ENCODE measurements around the gene ANK2.

The ANK2 gene

GRCh38 chr4:113355550-113356371 is 306.3 kb downstream of the ANK2 start:
- peak; percentile 98 for DNase-seq

GRCh38 chr4:113356453-113356852 is 307.0 kb downstream of the ANK2 start:
- no peak for DNase-seq

DNA sequence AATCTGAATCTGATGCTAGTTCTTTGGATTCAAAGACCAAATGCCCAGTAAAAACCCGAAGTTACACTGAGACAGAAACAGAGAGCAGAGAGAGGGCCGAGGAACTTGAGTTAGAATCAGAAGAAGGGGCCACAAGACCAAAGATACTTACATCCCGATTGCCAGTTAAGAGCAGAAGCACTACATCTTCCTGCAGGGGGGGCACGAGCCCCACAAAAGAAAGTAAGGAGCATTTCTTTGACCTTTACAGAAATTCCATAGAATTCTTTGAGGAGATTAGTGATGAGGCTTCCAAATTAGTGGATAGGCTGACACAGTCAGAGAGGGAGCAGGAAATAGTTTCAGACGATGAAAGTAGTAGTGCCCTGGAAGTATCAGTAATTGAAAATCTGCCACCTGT is 309.3 kb downstream of the ANK2 start:
- DNase-seq, result peak; percentile 19

DNA sequence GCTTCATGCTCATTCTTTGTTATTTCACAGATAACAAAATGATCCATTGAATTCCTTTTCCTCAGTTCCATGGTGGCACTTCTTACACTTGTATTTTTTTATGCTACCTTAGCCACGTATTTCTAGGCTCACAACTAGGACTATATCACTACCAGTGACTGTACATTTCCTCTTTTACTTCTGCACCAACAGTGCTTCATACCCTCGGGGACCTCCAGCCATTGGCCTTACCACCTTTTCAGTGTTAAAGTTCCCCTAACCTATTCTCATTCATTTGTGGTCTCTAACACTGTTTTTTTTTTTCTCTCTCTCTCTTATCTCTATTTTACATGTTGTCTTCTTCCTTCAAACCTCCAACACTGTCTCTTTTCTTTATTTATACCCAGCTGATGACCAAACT is 315.9 kb downstream of the ANK2 start:
- DNase-seq, result peak; percentile 70

DNA sequence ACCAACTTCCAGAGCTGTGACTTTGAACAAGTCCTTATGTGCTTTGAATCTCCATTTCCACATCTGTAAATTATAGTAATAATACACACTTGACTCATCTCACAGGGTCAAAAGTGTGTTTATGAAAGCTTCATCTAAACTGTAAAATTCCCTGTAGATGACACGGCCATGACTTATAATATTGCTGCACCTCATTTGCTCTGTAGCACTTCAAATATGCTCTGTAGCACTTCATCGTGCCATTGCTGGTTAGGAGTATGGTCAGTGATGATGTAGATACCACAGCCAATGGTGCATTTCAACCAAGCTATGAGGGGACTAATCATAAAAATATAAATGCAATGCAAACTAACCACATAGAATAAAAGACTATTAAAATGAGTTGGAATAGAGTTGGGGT is 318.6 kb downstream of the ANK2 start:
- no peak for DNase-seq

GRCh38 chr4:113371111-113371510 is 321.7 kb downstream of the ANK2 start:
- no peak for DNase-seq

DNA sequence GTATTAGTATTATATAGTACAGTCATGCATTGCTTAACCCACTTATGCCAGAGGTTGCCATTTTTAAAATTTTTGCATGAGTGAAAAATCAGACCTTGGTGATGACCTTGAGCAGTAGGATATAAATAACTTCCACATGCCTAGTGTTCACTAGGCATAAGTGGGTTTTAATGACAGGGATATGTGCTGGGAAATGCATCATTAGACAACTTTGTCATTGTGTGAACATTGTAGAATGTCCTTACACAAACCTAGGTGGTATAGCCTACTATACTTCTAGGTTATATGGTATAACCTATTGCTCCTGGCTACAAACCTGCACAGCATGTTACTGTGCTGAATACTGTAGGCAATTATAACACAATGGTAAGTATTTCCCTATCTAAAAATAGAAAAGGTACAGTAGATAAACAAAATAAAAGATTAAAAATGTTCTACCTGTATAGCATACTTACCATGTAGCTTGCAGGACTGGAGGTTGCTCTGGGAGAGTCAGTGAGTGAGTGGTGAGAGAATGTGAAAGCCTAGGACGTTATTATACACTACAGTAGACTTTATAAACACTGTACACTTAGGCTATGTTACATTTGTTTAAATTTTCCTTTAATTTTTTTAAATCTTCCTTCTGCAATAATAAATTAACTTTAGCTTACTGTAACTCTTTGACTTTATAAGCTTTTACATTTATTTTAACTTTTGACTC is 326.7 kb downstream of the ANK2 start:
- DNase-seq, result no peak

GRCh38 chr4:113378836-113379235 is 329.4 kb downstream of the ANK2 start:
- DNase-seq, result no peak

DNA sequence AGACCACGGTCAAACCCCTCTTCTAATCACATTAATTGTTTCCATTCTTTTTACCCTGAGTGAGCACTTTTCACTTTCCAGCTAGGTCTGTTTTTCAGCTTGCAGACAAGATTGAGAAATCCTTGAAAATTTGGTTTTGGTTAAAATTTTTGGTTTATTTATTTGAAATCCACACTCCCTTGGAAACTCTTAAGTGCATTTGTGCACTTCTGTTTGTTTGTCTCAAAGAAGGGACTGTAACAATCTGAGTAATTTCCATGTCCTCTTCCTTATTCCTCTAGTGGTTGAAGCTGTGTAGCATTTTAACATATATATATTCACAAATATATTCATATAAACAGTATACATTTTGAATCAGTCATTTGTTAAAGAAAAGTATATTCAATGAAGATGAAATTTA is 333.3 kb downstream of the ANK2 start:
- no peak for DNase-seq

DNA sequence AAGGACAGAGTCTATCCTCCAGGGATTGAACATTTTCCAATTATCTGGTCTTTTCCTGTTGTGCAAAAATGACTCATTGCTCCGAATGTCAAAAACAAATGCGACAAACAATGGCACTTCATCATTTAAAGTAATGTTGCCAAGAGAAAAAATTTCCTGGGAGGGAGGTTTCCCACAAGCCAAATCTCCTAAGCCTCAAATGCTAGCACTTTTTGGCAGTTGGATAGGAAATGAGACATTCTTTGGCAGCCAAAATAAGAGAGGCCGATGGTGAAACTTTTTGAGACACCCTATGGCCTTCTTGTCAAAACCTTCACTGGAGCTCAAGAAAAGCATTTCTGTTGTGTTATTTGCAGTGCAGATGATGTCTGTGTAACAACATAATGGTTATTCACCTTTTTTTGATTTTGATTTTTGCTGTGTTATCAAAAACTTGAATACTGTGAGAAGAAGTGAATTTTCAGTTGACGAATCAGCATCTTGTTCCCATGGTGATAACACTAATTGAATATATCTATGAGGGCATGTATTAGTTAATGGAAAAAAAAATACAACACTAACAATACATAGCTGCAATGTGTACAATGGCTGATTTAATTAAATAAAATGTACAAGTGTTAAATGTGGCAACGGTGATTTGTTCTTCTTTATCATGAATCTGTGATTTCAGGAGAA is 333.8 kb downstream of the ANK2 start:
- no peak for DNase-seq

DNA sequence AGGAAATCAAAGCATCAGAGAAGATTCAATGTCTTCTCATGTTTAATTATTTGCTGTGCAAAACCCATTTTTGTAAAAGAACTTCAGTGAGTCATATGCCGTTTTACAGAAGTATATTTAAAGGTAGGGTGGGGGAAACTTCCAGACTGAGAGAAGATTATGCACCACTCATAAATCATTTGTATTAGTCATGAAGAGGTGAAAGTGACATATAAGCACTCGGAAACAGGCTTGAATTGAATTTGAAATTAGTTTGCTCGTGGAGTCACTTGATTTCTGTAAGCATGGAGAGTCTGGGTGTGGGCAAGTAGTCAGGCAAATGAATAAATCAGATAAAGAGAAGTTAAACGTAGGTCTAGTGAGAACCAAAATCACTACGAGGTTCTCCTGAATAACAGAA is 335.1 kb downstream of the ANK2 start:
- DNase-seq, result peak; percentile 27

DNA sequence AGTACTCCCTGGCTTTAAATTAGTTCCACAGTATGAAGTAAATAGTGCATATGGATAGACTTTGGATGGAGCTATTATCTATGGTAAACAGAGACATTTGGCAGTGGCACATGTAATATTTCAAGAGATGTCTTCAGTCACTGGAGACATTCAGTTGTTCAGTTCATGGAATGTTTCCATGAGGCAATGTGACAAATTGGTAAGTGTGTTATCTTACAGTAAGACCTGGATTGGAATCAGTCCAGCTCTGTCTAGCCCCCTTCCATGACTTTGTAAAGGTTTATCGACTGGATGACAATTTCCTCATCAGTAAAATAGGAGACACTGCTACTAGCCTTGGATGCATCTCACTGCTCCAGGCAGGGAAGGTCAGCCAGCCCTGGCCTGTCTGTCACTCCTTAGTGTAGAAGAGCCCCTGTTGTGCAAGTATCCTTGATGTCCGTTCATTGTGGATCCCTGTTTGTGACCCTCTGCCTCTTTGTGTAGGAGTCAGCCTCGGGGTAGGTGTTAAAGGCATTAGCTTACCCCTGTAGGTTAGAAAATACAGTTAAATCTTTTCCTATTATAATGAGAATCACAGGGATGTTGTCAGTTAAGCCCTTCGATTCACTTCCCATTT is 335.9 kb downstream of the ANK2 start:
- no peak for DNase-seq

- DNase-seq, result no peak
These were observed 339.7 kb downstream of the ANK2 start for GRCh38 chr4:113389160-113389559.

DNA sequence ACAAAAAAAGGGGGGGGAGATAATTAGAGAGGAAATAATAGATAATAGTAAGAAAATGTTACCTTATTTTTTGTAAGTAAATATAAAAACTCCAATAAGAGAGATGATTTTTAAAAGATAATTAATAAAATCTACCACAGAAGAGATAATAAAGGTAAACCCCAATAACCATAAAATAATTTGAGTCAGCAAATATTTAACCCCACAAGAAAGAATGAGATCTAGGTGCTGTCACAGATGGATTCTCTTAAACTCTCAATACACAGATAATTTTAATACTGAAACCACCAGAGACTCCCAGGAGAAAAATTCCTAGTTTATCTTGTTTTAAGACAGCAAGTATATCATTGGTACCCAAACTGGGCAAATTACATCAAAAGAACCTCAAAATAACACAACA is 341.4 kb downstream of the ANK2 start:
- no peak for DNase-seq

GRCh38 chr4:113394108-113394729 is 344.8 kb downstream of the ANK2 start:
- no peak for DNase-seq

DNA sequence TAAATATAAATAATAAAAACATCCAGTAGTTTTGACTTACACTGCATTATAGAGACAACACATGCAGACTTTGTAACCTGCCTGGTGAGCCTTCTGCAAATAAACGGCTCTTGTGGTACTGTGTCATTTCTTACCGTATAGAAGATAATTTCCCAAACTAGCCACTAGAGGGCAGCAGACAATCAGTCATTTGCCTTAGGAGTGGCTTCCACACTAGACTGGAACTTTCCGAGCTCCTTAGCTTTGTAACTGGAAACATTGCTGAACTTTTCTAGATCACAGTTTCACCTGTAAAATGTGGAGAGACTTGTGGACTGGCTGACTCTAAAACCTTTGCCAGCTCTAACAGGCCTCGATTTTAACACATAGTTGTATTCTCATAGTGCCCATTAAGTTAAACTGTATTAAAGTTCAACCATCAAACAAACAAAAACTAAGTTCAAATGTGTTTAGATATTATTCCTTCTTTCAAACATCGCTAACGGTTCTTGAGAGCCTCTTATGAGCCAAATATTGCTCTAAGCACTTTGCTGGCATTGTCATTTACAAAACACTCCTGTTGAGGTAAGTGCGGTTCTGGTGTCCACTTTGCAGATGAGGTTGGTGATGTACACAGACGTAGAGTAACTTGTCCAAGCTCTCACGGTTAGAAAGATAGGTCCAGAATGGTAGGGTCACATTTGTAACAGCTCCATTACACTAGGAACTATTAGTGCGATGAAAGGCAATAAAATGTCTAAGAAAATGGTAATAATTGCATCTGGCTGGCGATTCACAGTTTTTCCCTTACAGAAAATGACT is 345.5 kb downstream of the ANK2 start:
- peak; percentile 91 for DNase-seq

GRCh38 chr4:113397114-113397701 is 347.8 kb downstream of the ANK2 start:
- DNase-seq, result no peak

GRCh38 chr4:113398441-113399143 is 349.1 kb downstream of the ANK2 start:
- no peak for DNase-seq

GRCh38 chr4:113404167-113404571 is 354.7 kb downstream of the ANK2 start:
- DNase-seq, result no peak

GRCh38 chr4:113404841-113405240 is 355.4 kb downstream of the ANK2 start:
- no peak for DNase-seq

All from OCI-M1 (cell line).